Left colon (tissue), 2 donors: ENCODE results near the gene ALX3. TPM values are rescaled to one million over a fixed set of nuclear protein-coding genes. Genes with fewer than 3 reads are reported as not detected.
"Not testable (repeated sequence)": the region's sequence is repeated elsewhere in the genome, so short reads cannot be mapped to it uniquely, and the experiment has no call there.

ENCODE experiments used
- ATAC-seq: fragments of 200-7000 bp; cut with Tn5 transposase; one replicate; pipeline ENCODE4 v1.9.1; 2020; ENCODE audit warnings: mild to moderate bottlenecking, moderate library complexity
- DNase-seq, 2 donors: peaks; one replicate each; pipeline ENCODE4 v3.0.0-alpha.2; 2020
- intact Hi-C, 2 donors: fragments of 100-400 bp; cut with DNase I in 1 of 2; cut with micrococcal nuclease in 1 of 2; formaldehyde crosslinking; loops; one replicate each; pipeline versions ENCODE4 v1.11.2 to v1.14.0; 2022; cut with DNase I, micrococcal nuclease
- total RNA-seq, 2 donors: library from RNA; stranded (reverse); fragmentation: NEBNext Ultra II Directional; extraction: Animal tissue kit (Norgen Biotek cat#: 25700); gene quantifications; one replicate each; pipeline ENCODE4 v1.2.1, GENCODE V29; 2021
- donor health status: DM: no; HTN: no; CAD: no.
- donor health status: DM: yes; HTN: yes; CAD: no.

The ALX3 gene
- total RNA-seq, 2 donors from 2014 or later = not detected

- no peak for ATAC-seq
- intact Hi-C loops = no loop called here
- no peak for DNase-seq
These were observed 21.3 kb upstream of the ALX3 start for GRCh38 chr1:110091791-110092190.

- intact Hi-C loops = no loop called here
- DNase-seq = no peak
- ATAC-seq = no peak
These were observed 20.9 kb upstream of the ALX3 start for GRCh38 chr1:110091381-110091780.

GRCh38 chr1:110089561-110090275 is 19.2 kb upstream of the ALX3 start:
- intact Hi-C loops = no loop called here
- no peak for ATAC-seq
- DNase-seq = no peak

- DNase-seq (no peak), ATAC-seq (no peak)
- intact Hi-C loops = no loop called here
These were observed 18.4 kb upstream of the ALX3 start for GRCh38 chr1:110088739-110089316.

- ATAC-seq (peak; percentile 65), DNase-seq (peak in 1 of 2 donors; percentile 36)
- intact Hi-C loops = no loop called here
These were observed 17.6 kb upstream of the ALX3 start for GRCh38 chr1:110087812-110088738.

- no peak for DNase-seq
- no peak for ATAC-seq
- intact Hi-C loops = no loop called here
These were observed 16.5 kb upstream of the ALX3 start for GRCh38 chr1:110086961-110087360.

- DNase-seq (no peak), ATAC-seq (no peak)
- intact Hi-C loops = no loop called here
These were observed 15.2 kb upstream of the ALX3 start for GRCh38 chr1:110085671-110086070.

GRCh38 chr1:110084227-110085078 is 14.0 kb upstream of the ALX3 start:
- intact Hi-C loops = no loop called here
- ATAC-seq = peak; percentile 89

GRCh38 chr1:110083866-110084226 is 13.4 kb upstream of the ALX3 start:
- peak in 1 of 2 donors; percentile 18 for DNase-seq
- ATAC-seq = peak; percentile 44
- intact Hi-C loops = no loop called here

More at GRCh38 chr1:110084227-110085078, 14.0 kb upstream of the ALX3 start:
- peak; percentile 59 for DNase-seq

- DNase-seq = no peak
These were observed 12.8 kb upstream of the ALX3 start for GRCh38 chr1:110083061-110083865.

GRCh38 chr1:110082477-110082876 is 12.0 kb upstream of the ALX3 start:
- DNase-seq = no peak
- ATAC-seq = no peak
- intact Hi-C loops = no loop called here

More at GRCh38 chr1:110083061-110083865, 12.8 kb upstream of the ALX3 start:
- no peak for ATAC-seq
- intact Hi-C loops = no loop called here

- no peak for ATAC-seq
- no peak for DNase-seq
- intact Hi-C loops = no loop called here
These were observed 10.6 kb upstream of the ALX3 start for GRCh38 chr1:110081061-110081460.

GRCh38 chr1:110079995-110080394 is 9.5 kb upstream of the ALX3 start:
- intact Hi-C loops, DNase-seq, ATAC-seq: not testable (repeated sequence)

GRCh38 chr1:110076789-110077500 is 6.5 kb upstream of the ALX3 start:
- intact Hi-C loops = no loop called here
- no peak for DNase-seq
- no peak for ATAC-seq

- DNase-seq (no peak), ATAC-seq (no peak)
- intact Hi-C loops = no loop called here
These were observed 3.7 kb upstream of the ALX3 start for GRCh38 chr1:110074166-110074565.

- DNase-seq (no peak), ATAC-seq (peak; percentile 18)
- intact Hi-C loops = no loop called here
These were observed 196 bp downstream of the ALX3 start for GRCh38 chr1:110070282-110070669.
